H9 (cell line): ENCODE results near the gene SYNGAP1. TPM values are rescaled to one million over a fixed set of nuclear protein-coding genes. Genes with fewer than 3 reads are reported as not detected.

ENCODE experiments used
- DNase-seq: peaks from one replicate; pipeline ENCODE4 v3.0.0-alpha.2; 2017
- H2AFZ ChIP-seq: one replicate; pipeline ENCODE4 v1.6.1; 2013; ENCODE audit warnings: mild to moderate bottlenecking, low read length, control low read depth, moderate library complexity
- H2AK5ac ChIP-seq: 2 replicates; pipeline ENCODE4 v1.6.1; 2013; ENCODE audit warnings: low read length, control low read depth, mixed read lengths; ENCODE audit not compliant: insufficient read length
- H2BK120ac ChIP-seq: one replicate; pipeline ENCODE4 v1.6.1; 2013; ENCODE audit warnings: low read depth, mild to moderate bottlenecking, low read length, control low read depth, inconsistent platforms; ENCODE audit not compliant: poor library complexity, severe bottlenecking
- H2BK12ac ChIP-seq: 2 replicates; pipeline ENCODE4 v1.6.1; 2013; ENCODE audit warnings: low read length, control low read depth, mixed read lengths, low read depth; ENCODE audit not compliant: insufficient read length
- H2BK15ac ChIP-seq: 2 replicates; pipeline ENCODE4 v1.6.1; 2013; ENCODE audit warnings: low read depth, low read length, control low read depth
- H2BK20ac ChIP-seq: one replicate; pipeline ENCODE4 v1.6.1; 2013; ENCODE audit warnings: low read depth, mild to moderate bottlenecking, low read length, control low read depth, inconsistent platforms; ENCODE audit not compliant: poor library complexity, severe bottlenecking
- H2BK5ac ChIP-seq: 2 replicates; pipeline ENCODE4 v1.6.1; 2013; ENCODE audit warnings: low read length, control low read depth, mixed read lengths; ENCODE audit not compliant: insufficient read length
- H3K14ac ChIP-seq: 2 replicates; pipeline ENCODE4 v1.6.1; 2013; ENCODE audit warnings: low read length, control low read depth; ENCODE audit not compliant: insufficient read depth
- H3K18ac ChIP-seq: 2 replicates; pipeline ENCODE4 v1.6.1; 2013; ENCODE audit warnings: low read depth, mild to moderate bottlenecking, mixed read lengths, low read length, control low read depth; ENCODE audit not compliant: insufficient read length
- H3K23ac ChIP-seq: 2 replicates; pipeline ENCODE4 v1.6.1; 2013; ENCODE audit warnings: low read length, control low read depth, mixed read lengths, low read depth; ENCODE audit not compliant: insufficient read length
- H3K23me2 ChIP-seq: 2 replicates; pipeline ENCODE4 v1.6.1; 2013; ENCODE audit warnings: low read depth, mild to moderate bottlenecking, mixed read lengths, low read length, control low read depth; ENCODE audit not compliant: insufficient read length, poor library complexity, severe bottlenecking
- H3K27ac ChIP-seq: 2 replicates; pipeline ENCODE4 v1.5.1; 2013; ENCODE audit warnings: low read length, control low read depth, mixed read lengths, low read depth; ENCODE audit not compliant: insufficient read length
- H3K27me3 ChIP-seq: 2 replicates; pipeline ENCODE4 v1.6.1; 2013; ENCODE audit warnings: low read length, control low read depth, inconsistent platforms; ENCODE audit not compliant: insufficient read depth
- H3K4ac ChIP-seq: 2 replicates; pipeline ENCODE4 v1.6.1; 2013; ENCODE audit warnings: low read depth, mild to moderate bottlenecking, control low read depth, inconsistent platforms, low read length, moderate library complexity
- H3K4me1 ChIP-seq: 2 replicates; pipeline ENCODE4 v1.6.1; 2013; ENCODE audit warnings: low read length, control low read depth, inconsistent platforms; ENCODE audit not compliant: insufficient read depth
- H3K4me2 ChIP-seq: 2 replicates; pipeline ENCODE4 v1.6.1; 2013; ENCODE audit warnings: low read length, control low read depth, mixed read lengths; ENCODE audit not compliant: insufficient read length, insufficient read depth
- H3K56ac ChIP-seq: 2 replicates; pipeline ENCODE4 v1.6.1; 2013; ENCODE audit warnings: low read depth, mild to moderate bottlenecking, mixed read lengths, low read length, control low read depth; ENCODE audit not compliant: insufficient read length
- H3K79me1 ChIP-seq: 2 replicates; pipeline ENCODE4 v1.6.1; 2013; ENCODE audit warnings: low read depth, mild to moderate bottlenecking, moderate library complexity, low read length, control low read depth, inconsistent platforms; ENCODE audit not compliant: insufficient read depth, poor library complexity, severe bottlenecking
- H3K79me2 ChIP-seq: 2 replicates; pipeline ENCODE4 v1.6.1; 2013; ENCODE audit warnings: low read length, control low read depth, inconsistent platforms; ENCODE audit not compliant: insufficient read depth
- H3K9ac ChIP-seq: 2 replicates; pipeline ENCODE4 v1.6.1; 2013; ENCODE audit warnings: low read length, control low read depth, mixed read lengths; ENCODE audit not compliant: insufficient read length; ENCODE audit errors: extremely low read depth
- H3K9me3 ChIP-seq: one replicate; pipeline ENCODE4 v1.6.1; 2013; ENCODE audit warnings: low read depth, low read length, inconsistent platforms; ENCODE audit not compliant: control insufficient read depth
- H3T11ph ChIP-seq: one replicate; pipeline ENCODE4 v1.6.1; 2013; ENCODE audit warnings: mild to moderate bottlenecking, low read length, control low read depth, inconsistent platforms
- H4K20me1 ChIP-seq: one replicate; pipeline ENCODE4 v1.6.1; 2013; ENCODE audit not compliant: control insufficient read depth, insufficient read length, insufficient read depth
- H4K5ac ChIP-seq: 2 replicates; pipeline ENCODE4 v1.6.1; 2013; ENCODE audit warnings: low read depth, mild to moderate bottlenecking, mixed read lengths, low read length, control low read depth; ENCODE audit not compliant: insufficient read length
- H4K8ac ChIP-seq: replicated peaks from 2 replicates; pipeline ENCODE4 v1.6.1; 2013; ENCODE audit warnings: low read length, control low read depth, mixed read lengths, low read depth; ENCODE audit not compliant: insufficient read length
- H4K91ac ChIP-seq: 2 replicates; pipeline ENCODE4 v1.6.1; 2013; ENCODE audit warnings: low read depth, mild to moderate bottlenecking, moderate library complexity, mixed read lengths, low read length, control low read depth; ENCODE audit not compliant: insufficient read length
- H3K27ac Mint-ChIP-seq, 3 experiments: 2 replicates in 2 of 3; 3 replicates in 1 of 3; pipeline ENCODE4 v1.8.0; 2020 to 2021; ENCODE audit warnings: mixed read lengths in 3 of 3, mild to moderate bottlenecking in 1 of 3, moderate library complexity in 1 of 3
- H3K27me3 Mint-ChIP-seq: 2 replicates; pipeline ENCODE4 v1.8.0; 2021; ENCODE audit warnings: low read depth, mild to moderate bottlenecking, moderate library complexity, mixed read lengths
- H3K36me3 Mint-ChIP-seq, 3 experiments: 2 replicates in 2 of 3; 3 replicates in 1 of 3; pipeline ENCODE4 v1.8.0; 2020 to 2021; ENCODE audit warnings: low read depth in 3 of 3, mixed read lengths in 3 of 3; ENCODE audit not compliant: insufficient read depth in 1 of 3
- H3K4me1 Mint-ChIP-seq, 2 experiments: 2 replicates each; pipeline ENCODE4 v1.8.0; 2020; ENCODE audit warnings: mixed read lengths in 2 of 2
- H3K4me3 Mint-ChIP-seq, 2 experiments: 2 replicates in 1 of 2; 3 replicates in 1 of 2; pipeline ENCODE4 v1.8.0; 2020 to 2021; ENCODE audit warnings: mild to moderate bottlenecking in 2 of 2, mixed read lengths in 2 of 2, moderate library complexity in 1 of 2
- H3K9me3 Mint-ChIP-seq, 2 experiments: 2 replicates in 1 of 2; 3 replicates in 1 of 2; pipeline ENCODE4 v1.8.0; 2020; ENCODE audit warnings: mild to moderate bottlenecking in 2 of 2, mixed read lengths in 2 of 2, moderate library complexity in 1 of 2
- WGBS: extraction: QIAGEN DNeasy Blood & Tissue Kit; methylation state at CpG from one replicate; pipeline ENCODE4 v1.1.7; 2013; ENCODE audit warnings: missing lambda C conversion rate, low lambda C conversion rate, mixed read lengths; ENCODE audit not compliant: insufficient read length; ENCODE audit errors: extremely low coverage; 5-methylcytosine and 5-hydroxymethylcytosine counted together
- total RNA-seq: library from RNA; stranded (reverse); gene quantifications from 2 replicates; pipeline ENCODE4 v1.2.1, GENCODE V29; 2021
- TF ChIP-seq, protein P1 (sequence below): fragments of 200-600 bp; sonication (generic); conservative IDR thresholded peaks from 3 replicates; pipeline ENCODE4 v1.8.0; 2021; ENCODE audit warnings: antibody characterized with exemption, mild to moderate bottlenecking

The SYNGAP1 gene
- total RNA-seq, 1 experiment from 2014 or later, result 121 TPM

DNA sequence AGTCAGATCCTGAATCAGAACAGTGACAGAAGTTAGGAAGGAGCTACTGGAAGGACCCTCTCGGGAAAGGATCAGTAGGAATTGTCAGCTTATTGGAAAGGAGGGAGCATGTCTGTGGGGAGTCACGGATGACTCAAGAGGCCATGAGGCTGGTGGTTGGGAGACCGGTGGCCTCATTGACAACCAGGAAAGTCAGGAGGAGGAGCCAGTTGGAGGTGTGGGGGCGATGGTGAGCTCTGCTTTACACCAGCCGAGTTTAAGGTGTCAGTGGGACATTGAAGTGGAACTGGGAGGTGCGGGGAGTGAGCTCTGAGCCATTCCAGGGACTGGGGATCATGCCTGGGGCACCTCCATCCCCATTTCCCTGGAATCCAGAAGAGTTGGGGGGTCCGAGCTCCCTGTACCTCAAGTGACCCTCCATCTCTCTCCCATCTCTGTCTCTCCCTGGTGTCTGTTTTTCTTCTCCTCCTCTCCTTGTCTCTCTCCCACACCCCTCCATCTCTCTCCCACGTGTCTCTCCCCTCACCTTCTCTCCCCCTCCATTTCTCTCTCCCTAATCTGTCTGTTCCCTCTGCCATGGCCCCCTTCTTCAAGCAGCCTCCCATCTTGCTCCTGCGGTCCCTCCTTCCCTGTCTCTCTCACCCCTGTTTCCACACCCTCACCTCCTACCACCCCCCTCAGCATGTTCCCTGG is 20.2 kb downstream of the SYNGAP1 start:
- Mint-ChIP-seq H3K36me3 (peaks cover 78 to 96% (median 96%) of the 10 kb centered on the region in 3 experiments), H3K27ac (peak overlapping the region; percentile 48 to 86 (median 56); a peak in 5 of 7 replicates), H3K4me1 (peaks cover 4 to 6% of the 10 kb centered on the region in 2 experiments; a peak in 2 of 4 replicates), H3K9me3 (no peaks in the 10 kb centered on the region), H3K4me3 (no peak overlapping the region; a peak in 1 of 5 replicates), H3K27me3 (no peaks in the 10 kb centered on the region)
- Histone ChIP-seq H3K18ac (no peak overlapping the region), H3K4me2 (no peak overlapping the region), H2BK15ac (no peak overlapping the region), H3K9me3 (no peaks in the 10 kb centered on the region), H4K8ac (no peak overlapping the region), H2BK12ac (no peak overlapping the region), H2AK5ac (no peak overlapping the region), H3K56ac (no peak overlapping the region), H3K4me1 (no peaks in the 10 kb centered on the region), H2AFZ (no peak overlapping the region), H4K91ac (no peak overlapping the region), H3K79me2 (no peaks in the 10 kb centered on the region), H3K14ac (no peak overlapping the region), H3K23ac (no peak overlapping the region), H3K4ac (no peak overlapping the region), H3K23me2 (no peaks in the 10 kb centered on the region), H3K27ac (no peak overlapping the region), H3T11ph (no peak overlapping the region), H4K5ac (no peak overlapping the region), H2BK5ac (no peak overlapping the region), H4K20me1 (no peaks in the 10 kb centered on the region), H3K27me3 (no peaks in the 10 kb centered on the region), H2BK20ac (no peak overlapping the region), H3K79me1 (peaks cover 5% of the 10 kb centered on the region), H3K9ac (no peak overlapping the region), H2BK120ac (no peak overlapping the region)
- WGBS, result no CpG with 5 or more reads among the region's 9 CpGs
- TF ChIP-seq, protein P1, sequence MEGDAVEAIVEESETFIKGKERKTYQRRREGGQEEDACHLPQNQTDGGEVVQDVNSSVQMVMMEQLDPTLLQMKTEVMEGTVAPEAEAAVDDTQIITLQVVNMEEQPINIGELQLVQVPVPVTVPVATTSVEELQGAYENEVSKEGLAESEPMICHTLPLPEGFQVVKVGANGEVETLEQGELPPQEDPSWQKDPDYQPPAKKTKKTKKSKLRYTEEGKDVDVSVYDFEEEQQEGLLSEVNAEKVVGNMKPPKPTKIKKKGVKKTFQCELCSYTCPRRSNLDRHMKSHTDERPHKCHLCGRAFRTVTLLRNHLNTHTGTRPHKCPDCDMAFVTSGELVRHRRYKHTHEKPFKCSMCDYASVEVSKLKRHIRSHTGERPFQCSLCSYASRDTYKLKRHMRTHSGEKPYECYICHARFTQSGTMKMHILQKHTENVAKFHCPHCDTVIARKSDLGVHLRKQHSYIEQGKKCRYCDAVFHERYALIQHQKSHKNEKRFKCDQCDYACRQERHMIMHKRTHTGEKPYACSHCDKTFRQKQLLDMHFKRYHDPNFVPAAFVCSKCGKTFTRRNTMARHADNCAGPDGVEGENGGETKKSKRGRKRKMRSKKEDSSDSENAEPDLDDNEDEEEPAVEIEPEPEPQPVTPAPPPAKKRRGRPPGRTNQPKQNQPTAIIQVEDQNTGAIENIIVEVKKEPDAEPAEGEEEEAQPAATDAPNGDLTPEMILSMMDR, result 0 out of 3 replicates have a peak, but pooled peaks have one; percentile 11
- DNase-seq, result no peak
